ENCODE results near the gene PRR22.

PRR22 gene

GRCh38 chr19:5814123-5814851 is 29.7 kb upstream of the PRR22 start:
- no peak for DNase-seq (ENCODE audit: low read depth)

DNA sequence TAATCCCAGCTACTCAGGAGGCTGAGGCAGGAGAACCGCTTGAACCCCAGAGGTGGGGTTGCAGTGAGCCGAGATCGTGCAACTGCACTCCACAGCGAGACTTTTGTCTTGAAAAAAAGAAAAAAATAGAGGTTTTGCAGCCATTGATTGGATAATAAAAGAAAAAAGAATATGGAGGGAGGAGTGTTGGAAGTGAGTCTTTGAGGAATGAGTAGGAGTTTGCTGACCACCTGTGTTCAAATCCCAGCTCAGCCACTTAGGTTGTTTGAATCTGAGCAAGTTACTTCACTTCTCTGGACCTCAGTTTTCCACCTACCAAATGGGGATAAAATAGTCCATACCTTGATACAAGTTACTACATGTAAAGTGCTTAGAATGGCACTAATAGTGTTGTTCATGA is 26.6 kb upstream of the PRR22 start:
- DNase-seq (ENCODE audit: low read depth): no peak

DNA sequence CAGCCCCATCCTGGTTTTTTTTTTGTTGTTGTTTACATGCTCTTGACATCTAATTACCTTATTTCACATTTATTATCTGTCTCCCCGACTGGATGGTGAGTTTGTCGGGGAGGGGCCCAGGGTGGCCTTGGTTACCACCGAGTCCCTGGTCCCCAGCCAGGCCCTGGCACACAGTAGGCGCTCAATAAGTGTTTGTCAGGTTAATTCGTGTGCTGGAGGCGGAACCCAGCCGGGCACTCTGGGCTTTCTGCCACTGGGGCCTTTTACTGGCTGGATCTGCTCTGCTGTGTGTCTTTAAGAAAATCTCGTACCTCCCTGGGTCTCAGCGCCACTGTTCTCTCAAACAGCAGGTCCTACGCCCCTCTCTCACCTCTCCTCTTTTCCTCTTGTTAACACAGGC is 24.9 kb upstream of the PRR22 start:
- DNase-seq (ENCODE audit: low read depth): no peak

GRCh38 chr19:5809053-5809452 is 24.5 kb upstream of the PRR22 start:
- peak; percentile 30 for DNase-seq (ENCODE audit: low read depth)

GRCh38 chr19:5808120-5808816 is 23.7 kb upstream of the PRR22 start:
- no peak for DNase-seq (ENCODE audit: low read depth)

DNA sequence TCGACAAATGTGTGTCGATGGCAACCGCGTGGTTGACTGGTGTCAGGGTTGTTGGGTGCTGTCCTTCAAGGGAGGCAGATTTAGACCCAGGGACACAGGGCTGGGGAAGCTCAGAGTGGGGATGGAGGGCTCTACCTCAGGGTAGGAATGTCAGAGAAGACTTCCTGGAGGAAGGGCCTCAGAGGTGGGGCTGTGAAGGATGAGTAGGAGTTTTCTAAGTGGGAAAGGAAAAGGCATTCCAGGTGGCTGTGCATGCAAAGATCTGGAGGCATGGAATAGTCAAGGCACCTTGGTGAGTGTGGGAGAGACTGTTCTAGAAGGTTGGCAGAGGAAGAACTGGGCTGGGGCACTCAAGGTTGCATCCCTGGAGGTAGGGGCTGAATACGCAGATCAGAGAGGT is 22.4 kb upstream of the PRR22 start:
- DNase-seq (ENCODE audit: low read depth): no peak

GRCh38 chr19:5806133-5806489 is 21.6 kb upstream of the PRR22 start:
- no peak for DNase-seq (ENCODE audit: low read depth)

GRCh38 chr19:5805462-5806132 is 21.1 kb upstream of the PRR22 start:
- peak; percentile 36 for DNase-seq (ENCODE audit: low read depth)

GRCh38 chr19:5804516-5805461 is 20.2 kb upstream of the PRR22 start, which contains the start of gene NRTN:
Gene NRTN, plus strand, starts transcription at chr19:5805067. Its CDS starts 19,099 bp downstream, at chr19:5824166.
- no peak for DNase-seq (ENCODE audit: low read depth)

DNA sequence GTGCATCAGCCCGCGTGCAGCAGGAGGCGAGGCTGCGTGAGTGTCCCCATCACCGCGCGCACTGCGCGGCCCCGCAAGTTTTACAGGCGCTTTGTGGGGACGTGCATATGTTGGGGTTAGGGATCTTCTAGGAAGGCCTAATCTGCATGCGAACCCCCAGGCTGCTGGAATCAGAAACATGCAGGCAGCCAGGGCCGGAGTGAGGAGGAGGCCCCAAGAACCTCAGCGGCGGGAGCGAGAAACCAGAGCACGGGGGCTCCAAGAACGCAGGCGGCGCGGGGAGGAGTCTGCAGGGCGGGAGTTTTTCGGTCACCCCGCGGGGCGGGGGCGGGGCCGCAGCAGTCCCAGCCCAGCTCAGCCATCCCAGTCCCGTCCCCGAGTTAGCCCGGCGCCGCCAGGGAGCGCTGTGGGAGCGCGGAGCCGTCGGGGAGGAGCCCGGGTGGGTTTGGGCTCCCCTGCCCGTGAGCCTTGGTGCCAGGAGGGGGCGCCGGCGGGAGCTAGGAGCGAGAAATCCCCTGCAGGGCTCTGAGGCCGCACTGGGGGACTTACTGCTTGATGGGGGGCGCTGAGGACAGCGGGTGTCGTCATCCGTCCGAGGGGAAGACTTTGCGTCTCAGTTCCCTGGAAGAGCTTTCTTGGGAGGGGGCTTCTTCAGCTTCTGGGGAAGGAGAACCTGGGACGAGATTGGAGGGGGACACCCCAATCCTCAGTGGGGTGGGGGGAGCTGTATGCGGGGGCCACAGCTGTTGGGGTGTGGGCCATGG is 19.4 kb upstream of the PRR22 start:
- DNase-seq (ENCODE audit: low read depth): peak; percentile 81

DNA sequence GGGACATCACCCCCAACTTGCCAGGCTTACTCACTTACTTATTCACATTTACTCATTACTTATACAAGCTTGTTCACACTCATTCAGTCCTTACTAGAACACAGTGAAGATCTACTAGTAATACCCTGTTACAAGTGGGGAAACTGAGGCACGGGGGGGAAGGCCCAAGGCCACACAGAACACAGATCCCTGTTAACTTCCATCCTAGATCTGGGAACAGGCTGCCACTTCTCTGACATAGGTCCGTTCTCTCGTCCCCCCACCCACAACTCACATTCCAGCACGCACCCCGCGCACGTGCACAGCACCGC is 18.9 kb upstream of the PRR22 start:
- DNase-seq (ENCODE audit: low read depth): no peak

DNA sequence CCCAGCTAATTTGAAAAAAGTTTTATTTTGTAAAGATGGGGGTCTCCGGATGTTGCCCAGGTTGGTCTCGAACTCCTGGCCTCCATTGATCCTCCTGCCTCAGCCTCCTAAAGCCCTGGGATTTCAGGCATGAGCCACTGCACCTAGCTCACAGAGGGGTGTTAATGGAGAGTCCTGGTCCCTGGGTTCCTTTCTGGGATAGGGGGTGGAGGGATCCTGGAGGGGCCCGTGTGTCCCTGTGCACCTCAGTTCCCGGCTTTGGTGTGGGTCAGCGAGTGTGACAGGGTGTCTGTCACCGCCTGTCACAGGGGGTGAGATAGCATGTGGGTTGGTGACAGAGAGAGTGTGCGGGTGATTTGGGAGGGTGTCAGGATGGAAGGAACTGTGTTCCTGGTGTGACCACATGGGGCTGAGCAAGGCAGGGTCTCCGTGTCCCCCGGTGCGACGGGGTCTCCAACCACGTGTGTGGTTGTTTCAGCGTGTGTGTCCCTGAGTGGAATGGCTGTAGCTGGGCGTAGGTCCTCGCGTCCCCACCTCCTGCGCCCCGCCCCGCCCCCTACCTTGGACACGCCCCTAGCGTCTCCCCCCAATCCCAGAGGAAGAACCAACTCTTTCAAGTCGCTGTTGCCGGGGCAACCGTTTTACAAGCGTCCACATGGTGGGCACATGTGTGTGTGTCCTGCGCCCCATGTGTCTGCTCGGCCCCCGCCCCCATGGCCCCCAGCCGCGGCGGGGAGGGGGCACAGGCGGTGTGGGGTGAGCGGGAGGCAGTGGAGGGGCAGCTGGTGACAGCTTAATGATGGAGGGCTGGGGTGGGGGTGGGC is 17.5 kb upstream of the PRR22 start:
- DNase-seq (ENCODE audit: low read depth): peak; percentile 20

- no peak for DNase-seq (ENCODE audit: low read depth)
Measured at GRCh38 chr19:5800361-5801270, 16.1 kb upstream of the PRR22 start.

- no peak for DNase-seq (ENCODE audit: low read depth)
Measured at GRCh38 chr19:5799247-5800241, 15.0 kb upstream of the PRR22 start.

GRCh38 chr19:5798244-5798643 is 13.7 kb upstream of the PRR22 start:
- no peak for DNase-seq (ENCODE audit: low read depth)

DNA sequence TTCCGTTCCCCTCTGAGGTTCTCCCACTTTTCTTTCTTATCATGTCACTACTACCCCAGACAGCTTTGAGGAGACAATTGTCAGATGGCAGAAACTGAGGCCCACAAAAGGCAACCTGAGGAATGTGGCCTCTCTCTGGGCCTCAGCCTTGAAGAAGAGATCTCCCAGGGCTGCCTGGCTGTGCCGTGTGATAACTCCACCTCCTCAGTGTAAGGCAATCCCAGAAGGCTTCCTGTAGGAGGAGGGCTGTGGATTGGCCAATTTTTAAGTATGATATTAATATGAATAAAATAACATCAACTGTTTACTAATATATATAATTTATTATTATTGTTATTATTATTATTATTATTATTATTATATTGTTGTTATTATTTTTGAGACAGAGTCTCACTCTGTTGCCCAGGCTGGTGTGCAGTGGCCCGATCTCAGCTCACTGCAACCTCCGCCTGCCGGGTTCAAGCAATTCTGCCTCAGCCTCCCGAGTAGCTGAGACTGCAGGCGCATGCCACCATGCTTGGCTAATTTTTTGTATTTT is 10.9 kb upstream of the PRR22 start:
- no peak for DNase-seq (ENCODE audit: low read depth)

GRCh38 chr19:5793188-5793587 is 8.6 kb upstream of the PRR22 start:
- no peak for DNase-seq (ENCODE audit: low read depth)

- no peak for DNase-seq (ENCODE audit: low read depth)
Measured at GRCh38 chr19:5792224-5792623, 7.7 kb upstream of the PRR22 start.

All from iris pigment epithelial cell (primary cell).